Bronchial epithelial cell (primary cell): Measurements from ENCODE around the gene MRPL58. TPM values are rescaled to one million over a fixed set of nuclear protein-coding genes. Genes with fewer than 3 reads are reported as not detected.
A peak's percentile ranks its signal among the peaks of the same experiment; 100 is the strongest.

Experiments
- DNase-seq: peaks from one replicate; pipeline ENCODE4 v3.0.0-alpha.2; 2010; ENCODE audit warnings: low read depth
- FAIRE-seq: peaks from 2 replicates; lab custom pipeline; 2011; peaks lifted over from hg19 to GRCh38; lab: Jason Lieb, UNC
- H3K27me3 ChIP-seq: 2 replicates; pipeline ENCODE4 v1.5.1; 2011; ENCODE audit warnings: low read length; ENCODE audit not compliant: control insufficient read depth, insufficient read depth
- H3K36me3 ChIP-seq: 2 replicates; pipeline ENCODE4 v1.5.1; 2011; ENCODE audit warnings: low read length; ENCODE audit not compliant: control insufficient read depth, insufficient read depth
- H3K4me3 ChIP-seq: 2 replicates; pipeline ENCODE4 v1.5.1; 2011; ENCODE audit warnings: mild to moderate bottlenecking, low read depth, low read length, control low read depth
- CTCF ChIP-seq: IDR thresholded peaks from 2 replicates; pipeline ENCODE4 v1.5.1; 2011; ENCODE audit warnings: mild to moderate bottlenecking, moderate library complexity, low read length, control low read depth, inconsistent platforms; ENCODE audit not compliant: insufficient read depth, severe bottlenecking
- total RNA-seq: library from RNA; depleted of rRNA; stranded (reverse); fragments of >200 nt; gene quantifications from 2 replicates; pipeline ENCODE4 v1.2.1, GENCODE V29; 2014

The MRPL58 gene
- total RNA-seq, 1 donor from 2014 or later: 41.6 TPM

DNA sequence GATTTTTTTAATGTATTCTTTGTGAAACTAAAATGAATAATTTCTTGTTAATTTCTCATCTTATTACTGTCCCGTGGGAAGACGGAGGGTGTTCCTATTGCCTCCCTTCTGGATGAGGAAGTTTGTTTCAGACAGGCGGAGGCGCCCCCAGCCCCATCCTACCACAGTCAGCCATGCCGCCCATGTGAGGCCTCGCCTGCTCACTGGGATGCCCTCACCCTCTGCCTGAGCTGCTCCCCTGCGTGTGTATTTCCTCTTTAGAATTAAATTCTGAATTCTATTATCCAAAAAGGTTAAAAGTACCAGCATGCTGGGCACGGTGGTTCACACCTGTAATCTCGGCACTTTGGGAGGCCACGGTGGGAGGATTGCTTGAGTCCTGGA lies 48.6 kb downstream of the MRPL58 start:
- FAIRE-seq (no peak), DNase-seq (no peak)
- Histone ChIP-seq H3K27me3 (no peaks in the 10 kb centered on the region), H3K4me3 (no peak overlapping the region), H3K36me3 (peaks cover 15% of the 10 kb centered on the region)
- TF ChIP-seq CTCF: no peak

DNA sequence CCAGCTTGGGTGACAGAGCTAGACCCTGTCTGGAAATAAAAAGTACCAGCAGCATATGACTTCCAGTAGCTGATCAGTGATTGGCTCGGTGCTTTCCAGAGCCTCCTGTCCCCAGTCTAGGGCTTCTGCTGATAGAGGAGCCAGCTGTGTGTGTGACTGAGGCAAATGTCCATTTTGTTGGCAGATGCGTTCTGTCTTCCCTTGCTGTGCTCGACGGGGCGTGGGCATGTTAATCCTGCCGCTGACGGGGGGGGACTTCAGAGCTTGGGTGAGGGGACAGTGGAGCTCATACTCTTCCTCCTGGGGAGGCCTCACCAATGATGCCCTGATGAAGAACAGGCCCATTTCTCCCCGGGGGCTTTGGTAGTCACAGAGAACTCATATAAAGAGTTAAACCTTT lies 49.1 kb downstream of the MRPL58 start:
- FAIRE-seq (no peak), DNase-seq (no peak)
- no peak for TF ChIP-seq CTCF
- Histone ChIP-seq H3K27me3 (no peaks in the 10 kb centered on the region), H3K36me3 (peaks cover 15% of the 10 kb centered on the region), H3K4me3 (no peak overlapping the region)

GRCh38 chr17:75063201-75063600 lies 50.7 kb downstream of the MRPL58 start:
- Histone ChIP-seq H3K36me3 (peaks cover 15% of the 10 kb centered on the region), H3K4me3 (no peak overlapping the region), H3K27me3 (no peaks in the 10 kb centered on the region)
- no peak for TF ChIP-seq CTCF
- FAIRE-seq: no peak
- no peak for DNase-seq

DNA sequence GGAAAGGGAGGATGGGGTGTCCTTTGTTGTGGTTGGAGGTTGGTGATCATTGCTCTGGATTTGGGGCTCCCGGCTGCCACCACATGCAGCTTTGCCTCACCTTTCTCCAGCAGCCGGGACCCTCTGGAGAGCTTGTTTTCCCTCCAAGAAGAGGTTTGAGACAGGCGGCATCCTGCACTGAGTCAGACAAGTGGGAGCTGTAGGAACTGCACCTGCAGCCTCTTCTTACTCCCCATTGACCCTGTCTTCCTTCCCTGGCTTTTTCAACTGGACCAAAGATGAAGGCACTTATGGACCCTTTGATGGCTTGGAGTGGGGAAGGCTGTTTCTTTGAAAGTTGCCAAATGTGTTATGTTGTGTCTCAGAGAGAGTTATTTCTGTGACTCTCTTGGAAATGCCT lies 51.2 kb downstream of the MRPL58 start:
- Histone ChIP-seq H3K27me3 (no peaks in the 10 kb centered on the region), H3K4me3 (no peak overlapping the region), H3K36me3 (peaks cover 15% of the 10 kb centered on the region)
- FAIRE-seq: peak; percentile 52
- no peak for DNase-seq
- no peak for TF ChIP-seq CTCF

GRCh38 chr17:75064040-75064439 lies 51.6 kb downstream of the MRPL58 start:
- TF ChIP-seq CTCF: no peak
- no peak overlapping the region for H3K4me3 ChIP-seq
- no peak for FAIRE-seq
- DNase-seq: no peak
- peaks cover 15% of the 10 kb centered on the region for H3K36me3 ChIP-seq
- no peaks in the 10 kb centered on the region for H3K27me3 ChIP-seq

GRCh38 chr17:75064460-75064859 lies 52.0 kb downstream of the MRPL58 start:
- peaks cover 15% of the 10 kb centered on the region for H3K36me3 ChIP-seq
- DNase-seq (no peak), FAIRE-seq (no peak)

More at GRCh38 chr17:75064460-75064859, 52.0 kb downstream of the MRPL58 start:
- no peak for TF ChIP-seq CTCF
- H3K27me3 ChIP-seq: no peaks in the 10 kb centered on the region
- no peak overlapping the region for H3K4me3 ChIP-seq
